Urinary bladder (tissue), 4 donors: ENCODE data around the gene SLC1A3. TPM values are rescaled to one million over a fixed set of nuclear protein-coding genes. Genes with fewer than 3 reads are reported as not detected.

Source experiments
- DNase-seq: peaks from one replicate; pipeline ENCODE4 v3.0.0-alpha.2; 2015; ENCODE audit errors: extremely low spot score
- H3K27ac ChIP-seq: one replicate; pipeline ENCODE4 v1.5.1; 2013; ENCODE audit warnings: low read depth, mild to moderate bottlenecking, moderate library complexity
- H3K36me3 ChIP-seq: one replicate; pipeline ENCODE4 v1.6.1; 2013; ENCODE audit warnings: mild to moderate bottlenecking, moderate library complexity; ENCODE audit not compliant: insufficient read depth
- H3K4me1 ChIP-seq: one replicate; pipeline ENCODE4 v1.6.1; 2013; ENCODE audit warnings: mild to moderate bottlenecking, moderate library complexity; ENCODE audit not compliant: insufficient read depth
- H3K4me3 ChIP-seq: one replicate; pipeline ENCODE4 v1.5.1; 2013; ENCODE audit warnings: low read depth, low read length
- WGBS: extraction: QIAGEN DNeasy Blood & Tissue Kit; methylation state at CpG from one replicate; pipeline ENCODE4 v1.1.7; 2013; 5-methylcytosine and 5-hydroxymethylcytosine counted together
- polyA plus RNA-seq: library from polyadenylated mRNA; stranded (reverse); fragments of 200-250 nt; gene quantifications from one replicate; pipeline ENCODE4 v1.2.3, GENCODE V29; 2013
- total RNA-seq: library from RNA; depleted of rRNA; stranded (reverse); fragments of >200 nt; gene quantifications from one replicate; pipeline ENCODE4 v1.2.3, GENCODE V29; 2014
- donor health status: healthy with polysubstance abuse.
- donor health status: healthy.

The SLC1A3 gene
- total and polyA plus RNA-seq, 2 donors, result 15.7 to 18.1 TPM

DNA sequence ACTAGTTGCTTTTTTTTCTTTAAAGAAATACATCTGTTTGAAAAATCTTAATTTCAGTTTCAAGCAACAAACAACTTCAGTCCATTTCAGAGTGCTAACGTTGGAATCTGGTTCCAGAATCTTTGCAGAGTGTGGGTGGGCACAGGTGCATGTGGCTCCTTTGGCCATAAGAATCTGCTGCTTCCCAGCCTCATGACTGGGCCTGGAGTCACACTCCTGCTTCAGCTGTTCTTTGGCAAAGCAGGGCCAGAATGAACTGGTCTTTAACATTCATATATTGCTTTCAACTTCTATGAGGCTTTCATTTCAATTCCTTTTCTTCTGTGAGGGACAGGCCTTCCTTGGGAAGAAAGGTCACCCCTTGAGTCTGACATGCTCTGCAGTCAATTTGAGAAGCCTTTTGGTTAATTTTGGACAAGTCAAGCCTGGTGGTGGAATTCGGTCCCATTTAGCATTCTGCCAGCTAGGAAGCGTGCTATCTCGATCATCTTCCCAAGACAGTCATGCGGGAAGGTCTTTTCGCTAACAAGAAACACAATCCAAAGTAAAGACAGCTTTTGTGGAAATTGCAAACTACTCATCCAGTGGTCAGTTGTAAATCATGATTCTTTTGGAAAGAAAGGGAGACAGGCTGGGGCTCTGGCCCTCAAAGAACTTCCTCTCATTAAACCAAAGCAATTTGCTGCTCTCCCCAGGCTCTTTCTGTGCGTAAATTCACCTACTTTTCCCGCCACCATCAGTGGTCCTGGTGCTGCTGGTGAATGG lies 55.2 kb downstream of the SLC1A3 start:
- no peaks in the 10 kb centered on the region for H3K36me3 ChIP-seq
- no peak for DNase-seq
- 93% methylated on average over 8 of the region's 8 CpGs for WGBS

GRCh38 chr5:36662291-36662851 lies 56.0 kb downstream of the SLC1A3 start:
- Histone ChIP-seq H3K4me3 (no peak overlapping the region), H3K27ac (no peak overlapping the region), H3K4me1 (no peaks in the 10 kb centered on the region), H3K36me3 (no peaks in the 10 kb centered on the region)
- DNase-seq, result no peak
- 93% methylated on average over 22 of the region's 22 CpGs for WGBS

More for the DNA sequence above, 55.2 kb downstream of the SLC1A3 start:
- Histone ChIP-seq H3K27ac (no peak overlapping the region), H3K4me1 (no peaks in the 10 kb centered on the region), H3K4me3 (no peak overlapping the region)

DNA sequence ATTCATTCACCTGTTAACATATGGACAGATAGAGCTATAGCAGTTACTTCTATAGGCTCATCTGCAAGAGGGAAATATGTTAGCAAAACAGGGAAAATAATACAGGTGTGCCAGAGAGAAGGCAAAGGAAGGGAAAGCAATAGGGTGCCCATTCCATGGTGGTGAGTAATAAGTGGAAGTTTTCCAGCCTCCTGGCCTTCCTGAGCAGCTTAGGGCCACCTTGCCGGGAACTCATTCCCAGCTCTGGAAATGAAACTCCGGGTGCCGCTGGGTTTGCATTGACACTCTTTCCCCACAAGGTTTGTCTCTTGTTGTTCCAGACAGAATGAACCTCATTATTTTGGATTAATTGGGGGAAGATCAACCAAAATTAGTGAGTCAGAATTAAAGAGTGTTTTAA lies 58.4 kb downstream of the SLC1A3 start:
- H3K36me3 ChIP-seq, result no peaks in the 10 kb centered on the region
- WGBS, result 90% methylated on average over 3 of the region's 3 CpGs
- no peak overlapping the region for H3K27ac ChIP-seq
- H3K4me3 ChIP-seq, result no peak overlapping the region
- no peak for DNase-seq
- no peaks in the 10 kb centered on the region for H3K4me1 ChIP-seq

- H3K4me3 ChIP-seq, result no peak overlapping the region
- H3K4me1 ChIP-seq, result no peaks in the 10 kb centered on the region
- no peaks in the 10 kb centered on the region for H3K36me3 ChIP-seq
- no peak for DNase-seq
- WGBS, result 64% methylated on average over 3 of the region's 3 CpGs
- no peak overlapping the region for H3K27ac ChIP-seq
Observed at GRCh38 chr5:36665628-36666027, 59.2 kb downstream of the SLC1A3 start.

DNA sequence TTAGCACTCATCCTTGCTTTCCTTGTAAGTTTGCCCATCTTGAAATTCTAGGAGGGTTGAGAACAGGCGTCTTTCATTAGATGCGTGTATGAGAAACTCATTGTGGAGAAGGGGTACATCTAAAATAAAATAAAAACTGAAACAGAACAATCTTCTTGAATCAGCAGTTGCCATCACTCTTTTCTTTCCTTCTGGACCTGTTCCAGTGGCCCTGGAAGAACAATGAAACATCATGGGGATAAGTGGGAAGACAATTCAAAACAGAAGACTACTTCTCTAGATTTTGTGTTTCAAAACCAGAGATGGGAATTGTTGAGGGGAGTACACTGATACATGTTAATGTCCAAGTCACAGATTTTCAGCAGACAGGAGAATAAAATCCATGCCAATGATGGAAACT lies 59.9 kb downstream of the SLC1A3 start:
- no peak for DNase-seq

DNA sequence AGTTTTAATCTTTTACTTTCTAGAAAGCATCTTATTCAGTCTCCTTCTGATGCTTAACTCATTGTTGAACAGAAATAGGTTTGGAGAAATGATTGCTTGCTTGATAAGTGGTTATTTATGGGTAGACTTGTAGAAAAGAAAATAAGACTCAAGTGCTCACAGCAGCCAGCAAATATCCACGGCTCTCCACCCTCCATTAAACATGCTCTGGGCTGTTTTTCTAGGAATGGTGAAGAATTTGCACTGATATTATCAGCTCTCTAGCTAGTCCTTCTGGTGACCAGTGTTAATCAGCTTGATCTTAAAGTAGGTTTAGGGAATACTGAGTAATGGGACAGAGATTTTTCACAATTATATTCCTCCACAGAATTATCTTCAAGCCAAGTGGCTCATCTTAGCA lies 60.6 kb downstream of the SLC1A3 start:
- WGBS, result 38% methylated on average over 1 of the region's 1 CpG
- H3K27ac ChIP-seq, result no peak overlapping the region
- no peaks in the 10 kb centered on the region for H3K36me3 ChIP-seq
- no peak overlapping the region for H3K4me3 ChIP-seq
- H3K4me1 ChIP-seq, result no peaks in the 10 kb centered on the region
- DNase-seq, result no peak

More for the DNA sequence above, 59.9 kb downstream of the SLC1A3 start:
- 91% methylated on average over 2 of the region's 2 CpGs for WGBS
- no peaks in the 10 kb centered on the region for H3K36me3 ChIP-seq
- no peak overlapping the region for H3K27ac ChIP-seq
- no peaks in the 10 kb centered on the region for H3K4me1 ChIP-seq
- H3K4me3 ChIP-seq, result no peak overlapping the region

GRCh38 chr5:36667824-36668223 lies 61.4 kb downstream of the SLC1A3 start:
- 31% methylated on average over 3 of the region's 3 CpGs for WGBS
- H3K27ac ChIP-seq, result no peak overlapping the region
- no peak for DNase-seq
- no peaks in the 10 kb centered on the region for H3K36me3 ChIP-seq
- H3K4me1 ChIP-seq, result no peaks in the 10 kb centered on the region
- H3K4me3 ChIP-seq, result no peak overlapping the region

GRCh38 chr5:36669015-36669651 lies 62.7 kb downstream of the SLC1A3 start:
- no peak overlapping the region for H3K4me3 ChIP-seq
- no peaks in the 10 kb centered on the region for H3K4me1 ChIP-seq
- no peaks in the 10 kb centered on the region for H3K36me3 ChIP-seq
- H3K27ac ChIP-seq, result no peak overlapping the region
- no peak for DNase-seq
- 92% methylated on average over 13 of the region's 13 CpGs for WGBS

DNA sequence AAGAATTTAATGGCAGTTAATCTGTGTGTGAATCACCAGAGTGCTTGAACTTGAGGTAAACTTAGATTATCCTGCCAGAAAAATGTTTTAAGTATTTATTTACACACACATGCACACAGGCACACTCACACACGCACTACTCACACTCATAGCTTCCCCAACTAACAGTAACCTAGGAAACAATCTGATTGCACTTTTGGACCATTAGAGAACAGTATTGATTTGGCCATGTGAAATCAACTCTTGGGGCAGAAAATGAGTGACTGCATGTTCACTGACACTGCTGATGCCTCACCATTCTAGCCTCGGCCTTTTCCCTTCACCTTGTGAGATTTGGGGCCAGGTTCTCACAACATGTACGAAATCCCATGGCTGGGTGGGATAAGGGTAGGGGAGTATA lies 64.1 kb downstream of the SLC1A3 start:
- Histone ChIP-seq H3K4me1 (no peaks in the 10 kb centered on the region), H3K36me3 (no peaks in the 10 kb centered on the region), H3K27ac (no peak overlapping the region), H3K4me3 (no peak overlapping the region)
- 83% methylated on average over 3 of the region's 3 CpGs for WGBS
- no peak for DNase-seq

GRCh38 chr5:36675282-36675681 lies 68.9 kb downstream of the SLC1A3 start:
- Histone ChIP-seq H3K4me3 (no peak overlapping the region), H3K36me3 (no peaks in the 10 kb centered on the region), H3K4me1 (no peaks in the 10 kb centered on the region), H3K27ac (no peak overlapping the region)
- no peak for DNase-seq
- WGBS, result 79% methylated on average over 3 of the region's 3 CpGs

DNA sequence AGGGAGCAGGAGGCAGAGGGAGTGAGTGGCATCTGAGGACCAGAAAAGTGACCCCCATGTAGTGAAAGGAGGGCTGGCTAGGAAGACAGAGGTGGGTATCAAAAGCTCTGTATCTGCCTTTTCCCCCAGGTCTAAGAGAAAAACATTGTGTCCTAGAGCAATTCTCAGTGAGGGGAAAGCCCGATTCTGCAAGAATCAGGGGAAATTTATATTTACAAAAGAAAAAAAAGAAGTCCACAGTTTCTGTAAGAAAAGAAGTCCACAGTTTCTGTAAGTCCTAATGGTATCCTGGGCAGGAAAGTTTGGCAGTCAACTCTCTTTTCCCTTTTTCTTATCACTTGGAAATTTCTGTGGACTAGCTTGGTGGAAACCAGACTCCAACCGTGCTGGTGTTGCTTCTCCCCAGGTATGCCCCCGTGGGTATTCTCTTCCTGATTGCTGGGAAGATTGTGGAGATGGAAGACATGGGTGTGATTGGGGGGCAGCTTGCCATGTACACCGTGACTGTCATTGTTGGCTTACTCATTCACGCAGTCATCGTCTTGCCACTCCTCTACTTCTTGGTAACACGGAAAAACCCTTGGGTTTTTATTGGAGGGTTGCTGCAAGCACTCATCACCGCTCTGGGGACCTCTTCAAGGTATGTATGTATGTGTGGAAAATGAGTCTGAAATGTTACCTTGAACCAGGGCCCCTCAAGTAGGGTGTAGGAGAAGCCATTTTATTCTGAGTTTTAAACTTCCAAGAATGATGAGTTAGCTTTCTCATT lies 73.0 kb downstream of the SLC1A3 start:
- no peaks in the 10 kb centered on the region for H3K36me3 ChIP-seq
- DNase-seq, result no peak
- no peak overlapping the region for H3K27ac ChIP-seq
- 88% methylated on average over 8 of the region's 8 CpGs for WGBS
- no peak overlapping the region for H3K4me3 ChIP-seq
- no peaks in the 10 kb centered on the region for H3K4me1 ChIP-seq

GRCh38 chr5:36680066-36680465 lies 73.7 kb downstream of the SLC1A3 start:
- Histone ChIP-seq H3K36me3 (no peaks in the 10 kb centered on the region), H3K4me3 (no peak overlapping the region), H3K4me1 (no peaks in the 10 kb centered on the region), H3K27ac (no peak overlapping the region)
- 88% methylated on average over 7 of the region's 7 CpGs for WGBS
- DNase-seq, result no peak

DNA sequence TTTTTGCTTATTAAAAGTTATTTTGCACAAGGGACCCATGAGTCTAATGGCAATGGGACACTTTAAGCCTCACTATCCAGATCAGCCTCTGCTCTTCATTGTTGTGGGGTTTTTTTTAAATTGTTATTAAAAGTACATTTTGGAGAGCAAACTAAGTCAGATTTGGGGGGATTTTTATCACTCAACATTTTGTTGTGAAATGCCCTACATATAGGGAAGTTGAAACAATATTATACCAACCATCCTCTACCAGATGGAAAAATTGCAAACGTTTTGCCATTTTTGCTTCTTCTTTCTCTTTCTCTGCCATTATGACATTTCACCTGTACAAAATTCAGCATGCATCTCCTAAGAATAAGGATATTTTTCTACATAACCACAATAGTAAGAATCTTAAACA lies 75.3 kb downstream of the SLC1A3 start:
- H3K36me3 ChIP-seq, result no peaks in the 10 kb centered on the region
- DNase-seq, result no peak
- no peak overlapping the region for H3K27ac ChIP-seq
- no peak overlapping the region for H3K4me3 ChIP-seq
- 64% methylated on average over 1 of the region's 1 CpG for WGBS
- H3K4me1 ChIP-seq, result no peaks in the 10 kb centered on the region
